NK-92 (cell line): ENCODE data around the gene MFSD6L.

Experiments
- DNase-seq: peaks from one replicate; lab custom pipeline; 2025; ENCODE audit not compliant: unreplicated experiment; lab: John Stamatoyannopoulos, UW

Gene MFSD6L

DNA sequence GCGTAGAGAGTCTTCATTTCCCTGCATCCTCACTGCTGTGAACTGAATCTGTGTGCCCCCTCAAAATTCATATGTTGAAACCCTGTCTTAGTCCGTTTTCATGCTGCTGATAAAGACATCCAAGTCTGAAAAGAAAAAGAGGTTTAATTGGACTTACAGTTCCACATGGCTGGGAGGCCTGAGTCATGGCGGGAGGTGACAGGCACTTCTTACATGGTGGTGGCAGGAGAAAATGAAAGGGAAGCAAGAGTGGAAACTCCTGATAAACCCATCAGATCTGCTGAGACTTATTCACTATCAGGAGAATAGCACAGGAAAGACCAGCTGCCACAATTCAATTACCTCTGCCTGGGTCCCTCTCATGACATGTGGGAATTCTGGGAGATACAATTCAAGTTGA lies 51.4 kb downstream of the MFSD6L start:
- no peak for DNase-seq
